Stomach (tissue), 9 donors: ENCODE measurements around the gene HS2ST1. TPM values are rescaled to one million over a fixed set of nuclear protein-coding genes. Genes with fewer than 3 reads are reported as not detected.

Source experiments
- DNase-seq, 2 donors: peaks; one replicate each; pipeline versions ENCODE4 v3.0.0 to v3.0.0-alpha.2; 2013 to 2019
- H3K27ac ChIP-seq, 5 donors: fragments of 200-600 bp in 4 of 5; sonication (generic) in 4 of 5; one replicate each; pipeline ENCODE4 v1.5.1; 2013 to 2019; ENCODE audit warnings: mild to moderate bottlenecking in 1 of 5, moderate library complexity in 1 of 5
- H3K27me3 ChIP-seq, 3 donors: fragments of 200-600 bp; sonication (generic); one replicate each; pipeline ENCODE4 v1.5.1; 2017 to 2019; ENCODE audit warnings: mixed run types in 1 of 3
- H3K36me3 ChIP-seq, 4 donors: fragments of 200-600 bp; sonication (generic); 1 replicate in 3 of 4; 2 replicates in 1 of 4; pipeline ENCODE4 v1.5.1; 2016 to 2019
- H3K4me1 ChIP-seq, 4 donors: fragments of 200-600 bp; sonication (generic); one replicate each; pipeline ENCODE4 v1.5.1; 2016 to 2019
- H3K4me3 ChIP-seq, 4 donors: fragments of 200-600 bp; sonication (generic) in 3 of 4; one replicate each; pipeline ENCODE4 v1.5.1; 2016 to 2019; ENCODE audit warnings: mild to moderate bottlenecking in 1 of 4
- H3K9me3 ChIP-seq, 4 donors: fragments of 200-600 bp; sonication (generic); one replicate each; pipeline ENCODE4 v1.5.1; 2016 to 2019
- CTCF ChIP-seq, 7 experiments: fragments of 450-650 bp in 4 of 7; fragments of 200-600 bp in 3 of 7; sonication (generic) in 3 of 7; IDR thresholded peaks; one replicate each; pipeline ENCODE4 v1.5.1; 2016 to 2019; ENCODE audit warnings: antibody characterized with exemption in 7 of 7, control low read depth in 2 of 7, mild to moderate bottlenecking in 1 of 7
- EP300 ChIP-seq: sonication (generic); formaldehyde crosslinking; IDR thresholded peaks from one replicate; pipeline ENCODE4 v1.6.1; 2017; ENCODE audit warnings: antibody characterized with exemption
- POLR2A ChIP-seq, 4 donors: fragments of 450-650 bp; IDR thresholded peaks; one replicate each; pipeline ENCODE4 v1.6.1; 2016; ENCODE audit warnings: antibody characterized with exemption in 4 of 4, control low read depth in 2 of 4, mild to moderate bottlenecking in 1 of 4, moderate library complexity in 1 of 4
- POLR2AphosphoS5 ChIP-seq, 3 donors: sonication (generic); formaldehyde crosslinking; IDR thresholded peaks; one replicate each; pipeline ENCODE4 v1.6.1; 2016; ENCODE audit warnings: antibody characterized with exemption in 3 of 3
- WGBS, 5 donors: extraction: QIAGEN DNeasy Blood & Tissue Kit in 3 of 5; methylation state at CpG; one replicate each; pipeline versions ENCODE4 v1.1.5 to v1.1.7; 2013 to 2018; 5-methylcytosine and 5-hydroxymethylcytosine counted together
- intact Hi-C: fragments of 100-400 bp; cut with DNase I; formaldehyde crosslinking; loops from one replicate; pipeline ENCODE4 v1.15.1; 2023; ENCODE audit warnings: low total_unique reads
- polyA plus RNA-seq, 3 donors: library from polyadenylated mRNA; stranded (reverse); fragments of 200-250 nt; gene quantifications; one replicate each; pipeline ENCODE4 v1.2.3, GENCODE V29; 2013
- total RNA-seq, 5 donors: library from RNA; depleted of rRNA; stranded (reverse); fragments of >200 nt; gene quantifications; one replicate each; pipeline versions ENCODE4 v1.1.0 to v1.2.3, GENCODE V29; 2014 to 2016
- donor health status: healthy with polysubstance abuse.
- donor health status: Bipolar disorder and iron deficiency.
- donor health status: healthy.

HS2ST1 gene
- total and polyA plus RNA-seq, 8 donors: 1.8 to 29.0 (median 5.1) TPM

- Histone ChIP-seq H3K4me3 (peak overlapping the region; percentile 27 to 45 (median 31)), H3K27me3 (no peaks in the 10 kb centered on the region), H3K27ac (peak overlapping the region in 3 of 5 donors; percentile 11 to 60 (median 44)), H3K4me1 (peaks cover 5 to 31% (median 16%) of the 10 kb centered on the region in 4 donors), H3K9me3 (no peaks in the 10 kb centered on the region), H3K36me3 (no peaks in the 10 kb centered on the region)
- TF ChIP-seq EP300 (no peak), CTCF (IDR thresholded peaks at IDR 0.05) (peak in 3 of 7 experiments; percentile 15 to 27 (median 26))
- 10 to 18% (median 12%) methylated on average over 45 of the region's 45 CpGs for WGBS, 5 donors
- peak; percentile 49 to 89 for DNase-seq
- intact Hi-C loops: no loop called here
Measured at GRCh38 chr1:87151500-87152421, 237.3 kb downstream of the HS2ST1 start.

GRCh38 chr1:87154384-87154783 lies 239.9 kb downstream of the HS2ST1 start:
- Histone ChIP-seq H3K36me3 (no peaks in the 10 kb centered on the region), H3K9me3 (no peaks in the 10 kb centered on the region), H3K27me3 (no peaks in the 10 kb centered on the region), H3K27ac (no peak overlapping the region), H3K4me3 (no peak overlapping the region), H3K4me1 (peaks cover 5 to 28% (median 13%) of the 10 kb centered on the region in 4 donors)
- 73 to 89% (median 80%) methylated on average over 9 of the region's 9 CpGs for WGBS, 5 donors
- DNase-seq: peak in 1 of 2 donors; percentile 60
- TF ChIP-seq EP300: no peak
- no peak for TF ChIP-seq POLR2AphosphoS5 (IDR thresholded peaks at IDR 0.05)
- no peak for TF ChIP-seq CTCF (IDR thresholded peaks at IDR 0.05)
- TF ChIP-seq POLR2A (IDR thresholded peaks at IDR 0.05): no peak
- intact Hi-C loops: no loop called here

- no peaks in the 10 kb centered on the region for H3K36me3 ChIP-seq
- TF ChIP-seq EP300 (no peak), CTCF (IDR thresholded peaks at IDR 0.05) (no peak), POLR2A (IDR thresholded peaks at IDR 0.05) (no peak), POLR2AphosphoS5 (IDR thresholded peaks at IDR 0.05) (no peak)
- no peaks in the 10 kb centered on the region for H3K27me3 ChIP-seq
- DNase-seq: no peak
- no peak overlapping the region for H3K4me3 ChIP-seq
- H3K4me1 ChIP-seq: peaks cover 0 to 20% (median 10%) of the 10 kb centered on the region in 4 donors
- intact Hi-C loops: no loop called here
- H3K9me3 ChIP-seq: no peaks in the 10 kb centered on the region
- no peak overlapping the region for H3K27ac ChIP-seq
- WGBS, 5 donors: 70 to 76% (median 72%) methylated on average over 6 of the region's 6 CpGs
Measured at GRCh38 chr1:87155170-87155569, 240.7 kb downstream of the HS2ST1 start.

- H3K9me3 ChIP-seq: no peaks in the 10 kb centered on the region
- H3K4me1 ChIP-seq: peaks cover 0 to 17% (median 10%) of the 10 kb centered on the region in 4 donors
- H3K4me3 ChIP-seq: no peak overlapping the region
- no peaks in the 10 kb centered on the region for H3K36me3 ChIP-seq
- DNase-seq: no peak
- H3K27me3 ChIP-seq: no peaks in the 10 kb centered on the region
- intact Hi-C loops: no loop called here
- TF ChIP-seq POLR2AphosphoS5 (IDR thresholded peaks at IDR 0.05) (no peak), POLR2A (IDR thresholded peaks at IDR 0.05) (no peak), CTCF (IDR thresholded peaks at IDR 0.05) (no peak), EP300 (no peak)
- no peak overlapping the region for H3K27ac ChIP-seq
- WGBS, 5 donors: 72 to 90% (median 88%) methylated on average over 9 of the region's 9 CpGs
Measured at GRCh38 chr1:87155648-87156047, 241.2 kb downstream of the HS2ST1 start.
